Measurements from ENCODE around the gene TMC3. TPM values are rescaled to one million over a fixed set of nuclear protein-coding genes. Genes with fewer than 3 reads are reported as not detected.

Gene TMC3
- total RNA-seq, 1 experiment from 2014 or later = not detected

- no peak for DNase-seq (ENCODE audit: low read depth, low spot score)
- in situ Hi-C loops (cut with HindIII; ENCODE audit: low pct_unique_long_range_greater_than_20kb, low sequenced_read_pairs) = no loop called here
Observed at GRCh38 chr15:81296186-81296585, 77.8 kb downstream of the TMC3 start.

- no peak for DNase-seq (ENCODE audit: low read depth, low spot score)
- in situ Hi-C loops (cut with HindIII; ENCODE audit: low pct_unique_long_range_greater_than_20kb, low sequenced_read_pairs) = no loop called here
Observed at GRCh38 chr15:81295486-81296121, 78.4 kb downstream of the TMC3 start.

GRCh38 chr15:81294516-81294880 lies 79.5 kb downstream of the TMC3 start:
- in situ Hi-C loops (cut with HindIII; ENCODE audit: low pct_unique_long_range_greater_than_20kb, low sequenced_read_pairs) = no loop called here
- no peak for DNase-seq (ENCODE audit: low read depth, low spot score)

GRCh38 chr15:81293728-81294515 lies 80.1 kb downstream of the TMC3 start:
- in situ Hi-C loops (cut with HindIII; ENCODE audit: low pct_unique_long_range_greater_than_20kb, low sequenced_read_pairs) = no loop called here
- DNase-seq (ENCODE audit: low read depth, low spot score) = no peak

GRCh38 chr15:81292523-81293001 lies 81.5 kb downstream of the TMC3 start:
- no peak for DNase-seq (ENCODE audit: low read depth, low spot score)
- in situ Hi-C loops (cut with HindIII; ENCODE audit: low pct_unique_long_range_greater_than_20kb, low sequenced_read_pairs) = no loop called here

- no peak for DNase-seq (ENCODE audit: low read depth, low spot score)
- in situ Hi-C loops (cut with HindIII; ENCODE audit: low pct_unique_long_range_greater_than_20kb, low sequenced_read_pairs) = no loop called here
Observed at GRCh38 chr15:81291916-81292522, 82.0 kb downstream of the TMC3 start.

- in situ Hi-C loops (cut with HindIII; ENCODE audit: low pct_unique_long_range_greater_than_20kb, low sequenced_read_pairs) = no loop called here
- DNase-seq (ENCODE audit: low read depth, low spot score) = no peak
Observed at GRCh38 chr15:81289910-81290309, 84.1 kb downstream of the TMC3 start.

- DNase-seq (ENCODE audit: low read depth, low spot score) = no peak
- in situ Hi-C loops (cut with HindIII; ENCODE audit: low pct_unique_long_range_greater_than_20kb, low sequenced_read_pairs) = no loop called here
Observed at GRCh38 chr15:81288616-81289015, 85.4 kb downstream of the TMC3 start.

GRCh38 chr15:81288040-81288439 lies 86.0 kb downstream of the TMC3 start:
- DNase-seq (ENCODE audit: low read depth, low spot score) = no peak
- in situ Hi-C loops (cut with HindIII; ENCODE audit: low pct_unique_long_range_greater_than_20kb, low sequenced_read_pairs) = no loop called here

- DNase-seq (ENCODE audit: low read depth, low spot score) = no peak
- in situ Hi-C loops (cut with HindIII; ENCODE audit: low pct_unique_long_range_greater_than_20kb, low sequenced_read_pairs) = no loop called here
Observed at GRCh38 chr15:81286621-81287121, 87.3 kb downstream of the TMC3 start.

- in situ Hi-C loops (cut with HindIII; ENCODE audit: low pct_unique_long_range_greater_than_20kb, low sequenced_read_pairs) = no loop called here
- DNase-seq (ENCODE audit: low read depth, low spot score) = no peak
Observed at GRCh38 chr15:81285461-81285860, 88.6 kb downstream of the TMC3 start.

GRCh38 chr15:81284256-81285031 lies 89.6 kb downstream of the TMC3 start:
- DNase-seq (ENCODE audit: low read depth, low spot score) = no peak
- in situ Hi-C loops (cut with HindIII; ENCODE audit: low pct_unique_long_range_greater_than_20kb, low sequenced_read_pairs) = no loop called here

- DNase-seq (ENCODE audit: low read depth, low spot score) = no peak
- in situ Hi-C loops (cut with HindIII; ENCODE audit: low pct_unique_long_range_greater_than_20kb, low sequenced_read_pairs) = no loop called here
Observed at GRCh38 chr15:81282911-81283310, 91.1 kb downstream of the TMC3 start.

- in situ Hi-C loops (cut with HindIII; ENCODE audit: low pct_unique_long_range_greater_than_20kb, low sequenced_read_pairs) = no loop called here
- no peak for DNase-seq (ENCODE audit: low read depth, low spot score)
Observed at GRCh38 chr15:81282606-81282895, 91.5 kb downstream of the TMC3 start.

- in situ Hi-C loops (cut with HindIII; ENCODE audit: low pct_unique_long_range_greater_than_20kb, low sequenced_read_pairs) = no loop called here
- DNase-seq (ENCODE audit: low read depth, low spot score) = no peak
Observed at GRCh38 chr15:81281766-81282605, 92.0 kb downstream of the TMC3 start.

- DNase-seq (ENCODE audit: low read depth, low spot score) = no peak
Observed at GRCh38 chr15:81281456-81281735, 92.6 kb downstream of the TMC3 start.

More at GRCh38 chr15:81281456-81281735, 92.6 kb downstream of the TMC3 start:
- in situ Hi-C loops (cut with HindIII; ENCODE audit: low pct_unique_long_range_greater_than_20kb, low sequenced_read_pairs) = no loop called here
